Esophagus (tissue), 2 donors: Measurements from ENCODE around the gene PDE4B. TPM values are rescaled to one million over a fixed set of nuclear protein-coding genes. Genes with fewer than 3 reads are reported as not detected.
"Not testable (repeated sequence)": the region's sequence is repeated elsewhere in the genome, so short reads cannot be mapped to it uniquely, and the experiment has no call there.

Experiments used
- H3K27ac ChIP-seq, 2 donors: one replicate each; pipeline ENCODE4 v1.5.1; 2013; ENCODE audit warnings: low read depth in 2 of 2, mild to moderate bottlenecking in 2 of 2, inconsistent platforms in 1 of 2, low read length in 1 of 2, moderate library complexity in 1 of 2
- H3K27me3 ChIP-seq, 2 donors: one replicate each; pipeline ENCODE4 v1.6.1; 2013; ENCODE audit warnings: low read length in 2 of 2, control low read depth in 1 of 2, mild to moderate bottlenecking in 1 of 2; ENCODE audit not compliant: insufficient read depth in 2 of 2, control insufficient read depth in 1 of 2
- H3K36me3 ChIP-seq, 2 donors: one replicate each; pipeline ENCODE4 v1.6.1; 2013; ENCODE audit warnings: low read length in 1 of 2; ENCODE audit not compliant: control insufficient read depth in 2 of 2, insufficient read depth in 2 of 2
- H3K4me1 ChIP-seq, 2 donors: one replicate each; pipeline ENCODE4 v1.6.1; 2013; ENCODE audit warnings: low read length in 1 of 2; ENCODE audit not compliant: control insufficient read depth in 2 of 2, insufficient read depth in 2 of 2
- H3K4me3 ChIP-seq, 2 donors: one replicate each; pipeline ENCODE4 v1.5.1; 2013; ENCODE audit warnings: low read length in 2 of 2, mild to moderate bottlenecking in 2 of 2, low read depth in 1 of 2, moderate library complexity in 1 of 2
- H3K9me3 ChIP-seq, 2 donors: one replicate each; pipeline ENCODE4 v1.6.1; 2013; ENCODE audit warnings: mild to moderate bottlenecking in 2 of 2, low read depth in 1 of 2, low read length in 1 of 2, moderate library complexity in 1 of 2; ENCODE audit not compliant: control insufficient read depth in 2 of 2, insufficient read depth in 1 of 2
- WGBS, 2 donors: extraction: QIAGEN DNeasy Blood & Tissue Kit; methylation state at CpG; one replicate each; pipeline ENCODE4 v1.1.7; 2013; 5-methylcytosine and 5-hydroxymethylcytosine counted together
- polyA plus RNA-seq, 2 donors: library from polyadenylated mRNA; stranded (reverse); fragments of 200-250 nt; gene quantifications; one replicate each; pipeline ENCODE4 v1.2.3, GENCODE V29; 2013
- donor health status: healthy with polysubstance abuse.
- donor health status: Bipolar disorder and iron deficiency.

PDE4B gene
- polyA plus RNA-seq, 2 donors, result 0.51 to 1.4 TPM

- Histone ChIP-seq H3K27me3 (peaks cover 0 to 3% of the 10 kb centered on the region in 2 donors), H3K9me3 (no peaks in the 10 kb centered on the region), H3K36me3 (no peaks in the 10 kb centered on the region), H3K4me3 (no peak overlapping the region), H3K4me1 (no peaks in the 10 kb centered on the region), H3K27ac (no peak overlapping the region)
- 71 to 76% methylated on average over 1 of the region's 1 CpG for WGBS, 2 donors
Measured at GRCh38 chr1:65953170-65953569, 160.5 kb downstream of the PDE4B start.

- Histone ChIP-seq H3K27me3 (peaks cover 0 to 2% of the 10 kb centered on the region in 2 donors), H3K9me3 (no peaks in the 10 kb centered on the region), H3K4me1 (no peaks in the 10 kb centered on the region), H3K27ac (no peak overlapping the region), H3K36me3 (no peaks in the 10 kb centered on the region), H3K4me3 (no peak overlapping the region)
- WGBS, 2 donors, result 51 to 53% methylated on average over 3 of the region's 3 CpGs
Measured at GRCh38 chr1:65955071-65955470, 162.4 kb downstream of the PDE4B start.

GRCh38 chr1:65955503-65955902 is 162.8 kb downstream of the PDE4B start:
- H3K4me1 ChIP-seq, result no peaks in the 10 kb centered on the region
- H3K4me3 ChIP-seq, result no peak overlapping the region
- H3K9me3 ChIP-seq, result no peaks in the 10 kb centered on the region
- no peak overlapping the region for H3K27ac ChIP-seq
- H3K27me3 ChIP-seq, result no peaks in the 10 kb centered on the region
- no peaks in the 10 kb centered on the region for H3K36me3 ChIP-seq
- WGBS, 2 donors, result 82 to 83% methylated on average over 6 of the region's 6 CpGs

GRCh38 chr1:65958561-65959350 is 166.1 kb downstream of the PDE4B start:
- H3K4me1 ChIP-seq, result no peaks in the 10 kb centered on the region
- 41 to 55% methylated on average over 12 of the region's 12 CpGs for WGBS, 2 donors
- no peaks in the 10 kb centered on the region for H3K27me3 ChIP-seq
- H3K4me3 ChIP-seq, result no peak overlapping the region
- no peaks in the 10 kb centered on the region for H3K9me3 ChIP-seq
- no peaks in the 10 kb centered on the region for H3K36me3 ChIP-seq
- H3K27ac ChIP-seq, result no peak overlapping the region

- no peaks in the 10 kb centered on the region for H3K9me3 ChIP-seq
- WGBS, 2 donors, result 43 to 60% methylated on average over 7 of the region's 7 CpGs
- H3K27ac ChIP-seq, result no peak overlapping the region
- no peaks in the 10 kb centered on the region for H3K36me3 ChIP-seq
- H3K4me1 ChIP-seq, result no peaks in the 10 kb centered on the region
- H3K27me3 ChIP-seq, result no peaks in the 10 kb centered on the region
- no peak overlapping the region for H3K4me3 ChIP-seq
Measured at GRCh38 chr1:65959896-65960567, 167.3 kb downstream of the PDE4B start.

GRCh38 chr1:65963156-65963888 is 170.6 kb downstream of the PDE4B start:
- H3K27me3 ChIP-seq, result no peaks in the 10 kb centered on the region
- no peak overlapping the region for H3K4me3 ChIP-seq
- no peak overlapping the region for H3K27ac ChIP-seq
- H3K4me1 ChIP-seq, result no peaks in the 10 kb centered on the region
- no peaks in the 10 kb centered on the region for H3K36me3 ChIP-seq
- no peaks in the 10 kb centered on the region for H3K9me3 ChIP-seq
- 73 to 82% methylated on average over 6 of the region's 6 CpGs for WGBS, 2 donors

GRCh38 chr1:65964123-65964522 is 171.4 kb downstream of the PDE4B start:
- Histone ChIP-seq H3K4me1 (no peaks in the 10 kb centered on the region), H3K9me3 (no peaks in the 10 kb centered on the region), H3K27ac (no peak overlapping the region), H3K36me3 (no peaks in the 10 kb centered on the region), H3K27me3 (no peaks in the 10 kb centered on the region), H3K4me3 (no peak overlapping the region)
- WGBS, 2 donors, result 46 to 62% methylated on average over 2 of the region's 2 CpGs

GRCh38 chr1:65965112-65965996 is 172.7 kb downstream of the PDE4B start:
- H3K27me3 ChIP-seq, result no peaks in the 10 kb centered on the region
- H3K9me3 ChIP-seq, result no peaks in the 10 kb centered on the region
- H3K27ac ChIP-seq, result no peak overlapping the region
- no peaks in the 10 kb centered on the region for H3K36me3 ChIP-seq
- H3K4me3 ChIP-seq, result no peak overlapping the region
- no peaks in the 10 kb centered on the region for H3K4me1 ChIP-seq
- 62 to 67% methylated on average over 6 of the region's 6 CpGs for WGBS, 2 donors

GRCh38 chr1:65967492-65967891 is 174.8 kb downstream of the PDE4B start:
- not testable (repeated sequence) for H3K9me3 ChIP-seq, H3K27me3 ChIP-seq, H3K4me3 ChIP-seq, H3K36me3 ChIP-seq, H3K4me1 ChIP-seq, H3K27ac ChIP-seq
- WGBS, 2 donors, result 89 to 95% methylated on average over 4 of the region's 4 CpGs
